ENCODE results near the gene PLEKHH3. TPM values are rescaled to one million over a fixed set of nuclear protein-coding genes. Genes with fewer than 3 reads are reported as not detected.
"Not testable (repeated sequence)": the region's sequence is repeated elsewhere in the genome, so short reads cannot be mapped to it uniquely, and the experiment has no call there.

The PLEKHH3 gene
- polyA plus RNA-seq, 3 donors: 14.4 to 18.9 (median 18.6) TPM

DNA sequence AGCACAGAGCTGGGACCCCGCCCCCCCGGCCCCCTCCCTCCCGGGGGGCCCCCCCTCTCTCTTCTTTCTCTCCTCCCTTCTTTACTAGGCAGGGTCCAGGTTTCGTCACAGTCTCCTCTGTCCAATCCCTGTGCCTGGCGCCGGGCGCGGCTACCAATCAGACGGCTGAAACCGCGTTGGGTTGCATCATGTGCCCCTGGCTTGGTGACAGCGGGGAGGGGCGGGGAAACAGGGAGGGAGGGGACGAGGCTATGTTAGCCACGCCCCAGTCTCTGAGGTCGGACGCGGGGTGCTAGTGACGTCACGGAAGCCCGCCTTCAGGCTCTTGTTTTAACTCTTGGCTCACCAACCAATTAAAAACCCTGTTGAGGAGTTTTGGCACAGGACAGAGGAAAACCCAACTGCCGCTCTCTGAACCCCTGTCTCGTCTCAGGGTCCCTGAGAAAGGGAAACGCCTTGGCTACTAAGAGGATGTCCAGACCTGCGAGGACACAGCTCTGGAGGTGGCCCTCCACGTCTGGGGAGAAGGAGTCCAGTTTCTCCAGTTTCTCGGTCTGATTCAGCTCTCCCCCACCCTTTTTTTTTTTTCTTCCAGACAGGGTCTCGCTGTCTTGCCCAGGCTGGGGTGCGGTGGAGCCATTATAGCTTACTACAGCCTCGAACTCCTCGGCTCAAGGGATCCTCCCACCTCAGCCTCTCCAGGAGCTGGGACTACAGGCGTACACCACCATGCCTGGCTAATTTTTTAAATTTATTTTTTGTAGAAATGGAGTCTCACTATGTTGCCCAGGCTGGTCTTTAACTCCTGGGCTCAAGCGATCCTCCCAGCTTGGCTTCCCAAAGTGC is 441 bp upstream of the PLEKHH3 start:
- DNase-seq (ENCODE audit: extremely low read depth in 1 of 11, low read depth in 9 of 11, low spot score in 4 of 11): peak; percentile 98 to 100 (median 99)

DNA sequence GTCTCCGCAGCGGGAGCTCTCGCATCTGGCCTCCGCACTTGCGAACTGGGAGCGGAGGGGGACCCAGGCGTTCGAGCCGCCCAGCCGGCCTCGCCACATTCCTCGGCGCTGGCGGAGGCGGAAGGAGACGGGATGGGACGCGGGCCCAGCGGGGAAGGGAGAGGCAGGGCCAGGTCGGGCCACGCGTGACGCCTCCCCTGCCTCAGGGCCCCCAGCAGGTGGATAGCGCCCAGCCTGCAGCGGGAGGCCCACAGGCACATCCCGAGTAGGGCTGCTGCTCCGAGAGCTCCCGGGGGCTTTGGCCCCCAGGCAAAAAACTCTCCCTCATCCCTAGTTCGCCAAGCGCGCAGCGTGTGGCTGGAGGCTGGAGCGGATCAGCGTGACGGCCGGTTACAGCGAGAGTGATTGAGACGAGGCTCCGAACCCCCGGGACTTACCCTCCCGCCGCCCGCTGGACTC is 800 bp downstream of the PLEKHH3 start:
- DNase-seq (ENCODE audit: extremely low read depth in 1 of 11, low read depth in 9 of 11, low spot score in 4 of 11): no peak

DNA sequence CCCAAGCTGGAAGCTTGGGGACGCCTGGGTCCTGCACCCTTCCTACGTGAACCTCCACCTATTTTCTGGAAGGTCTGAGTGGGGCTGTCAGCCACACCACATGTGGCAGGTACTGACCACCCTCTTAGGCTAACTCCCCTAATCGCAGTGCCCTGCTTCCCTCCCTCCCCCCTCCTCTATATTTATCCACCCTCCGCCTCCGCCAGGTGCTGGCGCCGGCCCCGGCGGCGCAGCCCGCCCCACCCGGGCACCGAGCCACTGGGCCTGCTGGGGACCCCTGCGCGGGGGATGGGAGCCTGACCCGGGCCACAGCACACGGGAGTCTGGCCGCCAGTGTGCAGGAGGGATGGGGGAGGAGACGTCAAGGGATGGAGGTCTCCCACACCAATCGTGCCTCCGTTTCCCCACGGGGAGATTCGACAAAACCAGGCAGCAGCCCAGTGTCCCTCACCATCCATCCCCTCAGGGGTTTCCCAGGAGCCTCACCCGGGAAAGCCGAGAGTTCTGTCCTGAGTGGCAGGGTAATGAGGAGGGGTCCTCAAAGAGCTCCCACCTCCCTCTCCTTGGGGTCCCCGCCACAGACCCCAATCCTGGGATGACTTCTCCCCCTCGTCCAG is 1.3 kb downstream of the PLEKHH3 start:
- DNase-seq (ENCODE audit: extremely low read depth in 1 of 11, low read depth in 9 of 11, low spot score in 4 of 11): no peak

DNA sequence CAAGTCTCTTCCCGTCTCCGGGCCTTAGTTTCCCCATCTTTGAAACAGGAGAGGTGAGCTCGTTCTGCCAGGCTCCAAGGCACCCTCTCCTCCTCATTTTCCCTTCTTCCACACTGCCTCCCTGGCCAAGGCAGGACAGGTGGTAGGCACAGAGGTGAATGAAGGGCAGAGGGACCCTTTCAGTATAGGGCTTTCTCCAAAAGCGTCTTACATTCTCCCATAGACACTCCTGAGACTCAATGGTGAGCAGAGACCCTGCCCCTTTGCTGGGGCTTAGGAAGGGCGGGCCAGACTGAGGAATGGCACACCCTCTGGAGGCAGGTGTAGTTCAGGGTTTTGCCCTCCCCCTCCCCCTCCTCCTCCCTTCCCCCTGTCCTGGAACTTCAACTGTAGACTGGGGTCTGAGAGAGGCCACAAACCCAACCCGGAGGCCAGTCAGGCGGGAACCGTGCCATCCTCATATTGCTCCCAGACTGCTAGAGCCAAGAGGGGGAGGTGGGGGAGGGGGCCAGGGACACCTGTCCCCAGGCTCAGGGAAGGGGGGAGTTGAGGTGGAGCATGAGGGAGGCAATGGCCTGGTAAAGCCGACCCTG is 1.9 kb downstream of the PLEKHH3 start:
- no peak for DNase-seq (ENCODE audit: extremely low read depth in 1 of 11, low read depth in 9 of 11, low spot score in 4 of 11)

DNA sequence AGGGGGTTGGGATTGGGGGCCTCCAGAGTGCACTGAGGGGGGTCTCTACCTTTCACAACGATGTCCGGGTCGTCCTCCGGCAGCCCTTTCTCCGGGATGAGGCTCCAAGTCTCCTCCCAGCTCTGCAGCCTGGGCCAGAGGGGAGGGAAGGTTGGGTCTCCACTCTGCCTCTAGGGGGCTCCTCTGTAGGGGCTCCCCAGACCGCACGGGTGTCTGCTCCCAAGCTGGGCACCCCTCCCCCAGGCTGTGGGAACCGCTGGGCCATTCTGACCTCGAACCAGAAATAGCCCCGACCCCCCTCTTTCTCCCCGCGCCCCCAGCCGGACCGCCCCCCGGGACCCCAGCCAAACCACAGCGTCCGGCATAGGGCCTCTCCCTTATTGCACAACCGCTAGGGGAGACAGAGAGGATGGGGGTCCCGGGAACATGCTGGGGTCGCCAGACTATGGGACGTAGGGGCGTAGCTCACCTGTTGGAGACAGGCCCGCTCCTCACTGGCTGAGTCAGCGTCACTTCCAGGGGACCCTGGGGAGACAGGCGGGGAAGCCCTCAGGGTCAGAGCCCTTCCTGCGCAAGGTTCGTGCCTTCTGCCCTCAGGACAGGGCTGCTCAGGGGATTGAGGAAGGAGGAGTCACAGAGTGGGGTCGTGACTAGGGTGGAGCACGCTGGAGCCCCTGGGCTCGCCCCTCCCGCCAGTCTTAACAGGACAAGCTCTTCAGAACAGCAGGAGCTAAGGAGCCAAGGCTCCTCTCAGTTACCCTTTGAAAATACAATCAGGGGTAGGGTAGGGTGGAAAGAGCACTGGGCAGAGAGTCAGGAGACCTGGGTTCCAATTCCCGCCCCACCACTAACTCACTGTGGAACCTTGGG is 2.7 kb downstream of the PLEKHH3 start:
- no peak for DNase-seq (ENCODE audit: extremely low read depth in 1 of 11, low read depth in 9 of 11, low spot score in 4 of 11)

DNA sequence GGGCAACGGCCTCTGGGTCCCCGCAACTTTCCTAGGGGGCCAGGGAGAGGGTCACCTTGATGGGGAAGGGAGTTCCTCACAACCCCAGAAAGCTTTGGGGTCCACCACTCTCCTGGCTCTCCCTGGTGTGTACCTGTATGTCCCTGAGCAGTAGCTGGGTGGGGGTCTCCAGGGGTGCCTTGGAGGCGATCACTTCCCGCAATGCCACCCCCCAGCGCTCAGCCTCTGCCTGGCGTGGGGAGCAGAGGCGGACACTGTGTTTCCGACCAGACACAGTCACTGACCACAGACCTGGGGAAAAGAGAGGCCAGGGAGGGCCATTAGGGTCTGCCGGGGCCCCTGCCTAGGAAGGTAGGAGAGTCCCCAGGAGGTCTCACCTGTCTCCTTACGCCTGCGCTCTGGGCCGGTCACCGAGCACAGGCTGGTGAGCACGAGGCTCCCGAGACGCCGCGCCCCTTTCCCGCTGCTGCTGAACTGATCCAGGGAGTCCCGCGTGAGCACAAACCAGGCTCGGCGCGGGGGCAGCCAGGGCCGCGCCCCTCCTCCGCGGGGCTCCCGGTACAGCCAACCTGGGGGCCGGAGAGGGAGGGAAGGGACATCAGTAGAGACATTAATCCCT is 3.4 kb downstream of the PLEKHH3 start:
- DNase-seq (ENCODE audit: extremely low read depth in 1 of 11, low read depth in 9 of 11, low spot score in 4 of 11): no peak

DNA sequence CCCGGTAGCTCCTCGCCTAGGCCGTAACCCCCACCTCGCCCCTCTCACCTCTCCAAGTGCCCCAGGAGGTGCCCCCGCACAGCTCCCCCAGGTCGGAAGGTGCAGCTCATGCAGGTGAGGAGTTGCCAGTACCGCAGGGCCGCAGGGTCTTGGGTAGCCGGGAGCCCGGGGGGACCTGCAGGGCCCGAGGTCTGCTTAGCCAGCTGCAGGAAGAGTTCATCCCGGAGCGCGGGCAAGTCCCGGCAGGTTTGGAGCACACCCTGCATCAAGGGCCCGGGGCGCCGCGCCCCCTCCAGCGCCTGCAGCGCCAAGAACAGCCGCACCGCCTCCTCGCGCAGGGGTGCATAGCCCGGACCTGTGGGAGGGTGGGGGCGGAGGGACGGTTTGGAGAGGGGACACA is 4.8 kb downstream of the PLEKHH3 start:
- DNase-seq (ENCODE audit: extremely low read depth in 1 of 11, low read depth in 9 of 11, low spot score in 4 of 11): no peak

DNA sequence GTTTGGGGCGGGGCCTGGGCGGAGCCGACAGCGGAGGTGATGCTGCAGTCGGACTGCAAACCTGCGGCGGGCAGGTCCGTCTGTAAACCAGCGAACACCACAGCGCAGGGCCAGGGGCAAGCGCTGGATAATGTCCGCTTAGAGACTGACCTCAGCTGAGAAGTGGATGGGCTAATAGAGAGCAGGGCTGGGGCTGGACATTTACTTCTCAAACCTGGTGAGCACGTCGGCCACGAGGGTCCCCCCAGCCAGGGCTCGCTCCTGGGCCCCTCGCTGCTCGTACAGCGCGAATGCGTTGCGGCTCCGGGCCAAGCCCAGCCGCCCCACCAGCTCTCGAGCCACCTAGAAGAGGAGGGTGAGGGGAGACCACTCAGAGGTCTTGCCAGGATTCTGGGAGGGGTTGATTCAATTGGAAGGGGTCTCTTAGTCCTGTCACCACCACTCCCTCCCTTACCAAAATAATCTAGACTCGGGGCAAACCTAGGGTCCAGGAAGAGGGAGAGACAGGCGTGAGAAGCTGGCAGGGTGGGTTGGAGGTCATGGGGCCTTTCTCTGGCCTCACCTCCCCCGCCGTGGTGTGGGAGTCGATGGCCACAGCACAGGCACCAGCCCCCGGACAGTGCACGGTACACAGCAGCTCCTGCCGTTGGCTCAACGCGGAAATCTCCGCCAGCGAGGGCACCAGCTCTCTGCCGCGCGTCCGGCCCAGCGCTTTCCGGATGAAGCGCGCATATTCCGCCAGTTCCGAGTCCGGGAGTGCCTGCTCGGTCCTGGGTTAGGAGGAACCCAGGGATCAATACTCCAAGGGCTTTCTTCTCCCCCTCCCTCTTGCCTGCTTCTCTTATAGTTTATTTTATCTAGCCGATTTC is 5.8 kb downstream of the PLEKHH3 start:
- DNase-seq (ENCODE audit: extremely low read depth in 1 of 11, low read depth in 9 of 11, low spot score in 4 of 11): no peak

DNA sequence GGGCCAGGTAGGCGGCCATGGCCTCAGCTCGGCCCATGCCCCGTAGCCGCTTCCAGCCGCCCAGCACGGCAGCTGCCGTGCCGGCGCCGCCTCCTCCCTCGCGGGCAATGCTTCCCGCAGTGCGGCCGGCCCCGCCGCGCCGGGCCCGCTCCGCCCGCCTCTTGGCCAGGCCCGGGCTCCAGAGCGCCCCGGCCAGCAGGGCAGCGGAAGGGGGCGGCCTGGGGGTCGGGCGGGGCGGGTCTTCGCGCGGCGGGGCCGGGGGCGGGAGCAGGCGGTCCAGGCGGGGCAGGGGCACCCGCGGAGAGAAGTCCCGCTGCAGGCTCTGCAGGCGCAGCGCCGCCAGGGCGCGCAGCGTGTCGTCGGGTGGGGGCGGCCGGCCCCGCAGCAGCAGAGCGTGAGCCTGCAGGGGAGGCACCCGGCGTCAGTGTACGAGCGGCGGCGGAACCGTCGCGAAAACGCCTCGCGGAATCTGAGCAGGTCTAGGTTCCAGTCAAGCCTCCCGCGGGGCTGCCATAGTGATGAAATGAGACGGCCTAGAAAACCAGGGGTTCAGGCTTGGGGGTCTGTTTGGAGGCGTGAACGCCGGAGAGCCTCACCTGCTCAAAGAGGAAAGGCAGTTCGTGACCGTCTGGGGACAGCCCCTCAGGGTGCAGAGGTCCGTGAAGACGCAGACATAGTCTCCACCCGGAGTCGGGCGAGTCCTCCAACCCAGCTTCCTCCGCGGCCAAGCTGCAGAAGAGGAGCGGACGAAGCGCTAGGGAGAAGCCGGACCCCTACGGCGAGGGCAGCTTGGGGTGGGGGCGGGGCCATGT is 6.6 kb downstream of the PLEKHH3 start:
- DNase-seq (ENCODE audit: extremely low read depth in 1 of 11, low read depth in 9 of 11, low spot score in 4 of 11): no peak

DNA sequence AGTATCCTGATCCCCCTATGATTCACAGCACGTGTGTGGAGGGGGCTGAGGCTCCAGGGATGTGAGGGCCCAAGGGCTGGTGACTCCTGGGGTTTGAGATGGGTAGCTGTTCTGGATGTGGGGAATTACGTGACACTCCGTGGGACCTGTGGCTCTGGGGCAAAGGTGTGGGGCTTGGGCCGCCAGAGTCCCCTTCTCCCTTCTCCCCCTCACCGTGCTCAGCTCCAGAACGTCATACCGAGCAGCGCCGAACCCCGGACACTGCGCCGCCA is 7.2 kb downstream of the PLEKHH3 start:
- no peak for DNase-seq (ENCODE audit: extremely low read depth in 1 of 11, low read depth in 9 of 11, low spot score in 4 of 11)

DNA sequence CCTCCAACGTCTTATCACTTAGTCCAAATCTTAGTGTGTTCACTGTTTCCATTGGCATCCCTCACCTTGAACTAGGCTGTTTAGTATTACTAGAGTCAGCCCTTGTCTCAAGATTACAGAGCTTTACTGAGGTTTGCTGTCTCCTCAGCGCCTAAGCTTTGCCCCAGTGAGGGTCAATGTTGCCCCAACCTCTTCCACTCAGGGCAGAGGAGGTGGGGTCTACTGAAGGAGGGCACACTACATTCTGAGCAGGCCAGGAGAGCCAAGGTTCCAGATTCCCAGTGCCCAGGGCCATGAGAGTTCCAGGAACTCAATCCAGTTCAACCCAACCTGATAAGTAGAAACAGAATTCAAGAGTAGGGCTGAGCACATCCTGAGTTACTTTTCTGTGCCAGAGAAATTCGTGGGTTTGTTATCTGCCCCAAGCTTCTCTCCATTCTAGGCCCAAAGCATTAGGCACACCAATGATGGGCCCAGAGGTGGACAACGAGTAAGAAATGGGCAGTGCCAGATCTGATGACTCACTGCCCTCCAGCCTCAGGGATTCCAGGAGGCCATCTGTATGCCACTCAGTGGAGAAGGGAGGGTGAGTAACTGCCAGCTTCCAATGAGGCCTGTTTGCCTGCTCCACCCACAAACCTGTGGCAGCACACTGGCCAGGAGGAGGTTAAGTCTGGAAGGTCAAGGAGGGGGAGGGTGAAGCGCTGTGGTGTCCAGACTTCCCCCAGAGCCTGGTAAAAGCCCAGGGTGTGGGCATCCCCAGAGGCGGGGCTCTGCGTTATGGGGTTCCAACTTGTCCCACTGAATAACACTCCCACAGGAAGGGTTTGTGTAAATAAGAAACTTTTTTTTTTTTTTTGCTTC is 9.5 kb downstream of the PLEKHH3 start:
- no peak for DNase-seq (ENCODE audit: extremely low read depth in 1 of 11, low read depth in 9 of 11, low spot score in 4 of 11)

DNA sequence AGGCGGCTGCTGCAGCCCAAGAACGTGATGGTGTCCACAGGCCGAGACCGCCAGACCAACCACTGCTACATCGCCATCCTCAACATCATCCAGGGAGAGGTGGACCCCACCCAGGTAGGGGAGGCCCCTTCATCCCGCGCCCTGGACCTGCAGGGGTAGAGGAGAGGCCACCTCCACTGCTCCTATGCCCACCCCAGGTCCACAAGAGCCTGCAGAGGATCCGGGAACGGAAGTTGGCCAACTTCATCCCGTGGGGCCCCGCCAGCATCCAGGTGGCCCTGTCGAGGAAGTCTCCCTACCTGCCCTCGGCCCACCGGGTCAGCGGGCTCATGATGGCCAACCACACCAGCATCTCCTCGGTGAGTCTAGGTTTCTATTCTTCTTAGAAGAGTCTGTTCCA is 10.7 kb downstream of the PLEKHH3 start:
- not testable (repeated sequence) for DNase-seq (ENCODE audit: extremely low read depth in 1 of 11, low read depth in 9 of 11, low spot score in 4 of 11)

DNA sequence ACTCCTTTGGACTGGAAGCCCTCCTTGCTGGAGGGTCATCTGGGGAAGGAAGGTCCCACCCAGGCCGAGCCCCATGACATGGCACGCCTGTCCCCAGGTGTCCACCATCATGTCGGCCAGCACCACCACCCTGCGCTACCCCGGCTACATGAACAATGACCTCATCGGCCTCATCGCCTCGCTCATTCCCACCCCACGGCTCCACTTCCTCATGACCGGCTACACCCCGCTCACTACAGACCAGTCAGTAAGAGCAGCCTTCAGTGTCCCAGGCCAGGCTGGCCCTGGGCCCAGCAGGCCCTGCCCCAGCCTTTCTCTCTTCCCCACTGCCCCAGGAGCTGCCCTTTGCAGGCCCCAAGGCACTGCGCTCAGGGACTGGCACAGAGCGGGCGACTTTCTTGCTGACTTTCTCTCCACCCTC is 11.2 kb downstream of the PLEKHH3 start:
- no peak for DNase-seq (ENCODE audit: extremely low read depth in 1 of 11, low read depth in 9 of 11, low spot score in 4 of 11)

DNA sequence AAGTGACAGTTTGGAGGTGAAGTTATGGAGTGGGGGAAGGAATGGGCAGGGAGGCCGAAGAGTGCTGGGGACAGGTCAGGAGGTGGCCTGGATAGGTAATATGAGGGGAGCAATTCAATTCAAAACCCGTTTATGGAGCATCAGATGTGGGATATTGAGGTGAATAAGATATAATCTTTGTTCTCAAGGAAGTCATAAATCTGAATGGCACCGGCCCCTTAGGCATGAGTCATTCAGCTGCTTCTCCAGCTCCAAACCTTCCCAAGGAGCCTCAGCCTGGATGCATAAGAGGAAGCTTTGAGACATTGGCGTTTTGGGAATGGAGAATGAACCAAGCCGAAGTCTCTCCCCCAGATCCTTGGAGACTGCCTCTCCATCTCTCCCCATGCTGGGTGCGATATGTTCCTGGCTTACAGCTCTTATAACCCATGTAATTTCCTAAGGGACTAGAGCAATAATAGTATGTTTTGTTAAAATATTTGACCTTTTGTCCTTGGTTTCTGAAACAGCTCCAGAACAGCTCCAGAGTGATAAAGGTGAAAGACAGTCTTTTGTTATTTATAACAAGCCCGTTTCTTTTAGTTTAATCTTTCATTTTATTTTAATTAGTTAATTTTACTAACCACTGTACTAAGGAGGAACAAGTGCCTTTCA is 16.0 kb downstream of the PLEKHH3 start:
- DNase-seq (ENCODE audit: extremely low read depth in 1 of 11, low read depth in 9 of 11, low spot score in 4 of 11): no peak

DNA sequence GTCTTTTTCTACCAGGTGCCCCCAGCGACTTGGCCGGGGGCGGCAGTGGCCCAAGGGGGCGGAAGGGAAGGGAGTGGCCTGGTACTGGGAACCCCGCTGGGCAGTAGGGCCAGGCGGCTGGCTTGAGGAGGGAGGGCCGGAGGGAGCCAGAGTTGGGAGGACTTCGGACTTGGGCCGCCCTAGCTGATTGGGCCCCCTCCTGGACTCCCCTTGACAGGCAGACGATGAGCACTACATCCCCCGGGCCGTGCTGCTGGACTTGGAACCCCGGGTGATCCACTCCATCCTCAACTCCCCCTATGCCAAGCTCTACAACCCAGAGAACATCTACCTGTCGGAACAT is 16.9 kb downstream of the PLEKHH3 start:
- not testable (repeated sequence) for DNase-seq (ENCODE audit: extremely low read depth in 1 of 11, low read depth in 9 of 11, low spot score in 4 of 11)

Measured in renal cortex interstitium (tissue), 11 donors.